SK-N-SH treated with all-trans-retinoic acid at 6 μM for 48 hours (cell line): ENCODE data around the gene ERBB3.

Source experiments
- ATAC-seq: fragments of 200-7000 bp; cut with Tn5 transposase; 3 replicates; pipeline ENCODE4 v1.9.1; 2020; ENCODE audit warnings: mild to moderate bottlenecking, moderate library complexity
- BACH2 ChIP-seq: fragments of 250-450 bp; sonication (Bioruptor Pico); IDR thresholded peaks from 2 replicates; pipeline ENCODE4 v1.9.0; 2021; ENCODE audit warnings: mild to moderate bottlenecking, borderline replicate concordance
- CSDC2 ChIP-seq: fragments of 250-450 bp; sonication (Bioruptor Pico); IDR thresholded peaks from 2 replicates; pipeline ENCODE4 v1.5.0; 2020; ENCODE audit warnings: mild to moderate bottlenecking, moderate library complexity
- ESRRG ChIP-seq: fragments of 250-450 bp; sonication (Bioruptor Pico); IDR thresholded peaks from 2 replicates; pipeline ENCODE4 v1.6.1; 2021; ENCODE audit warnings: mild to moderate bottlenecking
- GLIS3 ChIP-seq: fragments of 250-450 bp; sonication (Bioruptor Pico); IDR thresholded peaks from 2 replicates; pipeline ENCODE4 v1.5.0; 2020; ENCODE audit warnings: mild to moderate bottlenecking, moderate library complexity
- PATZ1 ChIP-seq: fragments of 250-450 bp; sonication (Bioruptor Pico); IDR thresholded peaks from 2 replicates; pipeline ENCODE4 v1.8.0; 2020; ENCODE audit warnings: mild to moderate bottlenecking, moderate library complexity, borderline replicate concordance
- SNAI2 ChIP-seq: fragments of 250-450 bp; sonication (Bioruptor Pico); IDR thresholded peaks from 2 replicates; pipeline ENCODE4 v1.5.0; 2020; ENCODE audit warnings: mild to moderate bottlenecking, moderate library complexity
- ZC3H10 ChIP-seq: fragments of 250-450 bp; sonication (Bioruptor Pico); IDR thresholded peaks from 2 replicates; pipeline ENCODE4 v1.5.1; 2021; ENCODE audit warnings: mild to moderate bottlenecking, moderate library complexity
- ZNF565 ChIP-seq: fragments of 450-650 bp; formaldehyde crosslinking; conservative IDR thresholded peaks from 2 replicates; pipeline ENCODE4 v1.5.0; 2020; ENCODE audit warnings: low read depth, mild to moderate bottlenecking, moderate library complexity

Gene ERBB3

GRCh38 chr12:56151672-56152131 is 71.7 kb downstream of the ERBB3 start:
- TF ChIP-seq ZC3H10 (CRISPR knock-in tag) (no peak), BACH2 (no peak), SNAI2 (CRISPR knock-in tag) (no peak)
- TF ChIP-seq, all 23 proteins: peak for 0
- peak; percentile 73 for ATAC-seq

GRCh38 chr12:56152132-56152755 is 72.3 kb downstream of the ERBB3 start, which contains the start of gene MYL6B:
Gene MYL6B, plus strand, starts transcription at chr12:56152587. Its CDS starts 1,332 bp downstream, at chr12:56153919.
- no peak for TF ChIP-seq ZC3H10 (CRISPR knock-in tag)
- TF ChIP-seq PATZ1 (CRISPR knock-in tag), result no peak; the same call in 1 of the 2 replicates
- TF ChIP-seq BACH2, result no peak
- no peak for TF ChIP-seq GLIS3
- TF ChIP-seq ESRRG (CRISPR knock-in tag), result no peak
- TF ChIP-seq CSDC2 (CRISPR knock-in tag), result no peak
- TF ChIP-seq ZNF565 (CRISPR knock-in tag), result no peak
- peak; percentile 92 for ATAC-seq
